Thyroid gland (tissue), 4 donors: ENCODE measurements around the gene AMER2. TPM values are rescaled to one million over a fixed set of nuclear protein-coding genes. Genes with fewer than 3 reads are reported as not detected.
A peak's percentile ranks its signal among the peaks of the same experiment; 100 is the strongest.

Experiments
- DNase-seq, 2 donors: peaks; one replicate each; pipeline ENCODE4 v3.0.0-alpha.2; 2019
- H3K27ac ChIP-seq, 3 donors: fragments of 200-600 bp; sonication (generic); 1 replicate in 2 of 3; 2 replicates in 1 of 3; pipeline ENCODE4 v1.5.1; 2016 to 2019; ENCODE audit warnings: mild to moderate bottlenecking in 1 of 3, moderate library complexity in 1 of 3
- H3K27me3 ChIP-seq: fragments of 200-600 bp; sonication (generic); one replicate; pipeline ENCODE4 v1.5.1; 2019
- H3K36me3 ChIP-seq, 2 donors: fragments of 200-600 bp; sonication (generic); one replicate each; pipeline ENCODE4 v1.5.1; 2016 to 2019
- H3K4me1 ChIP-seq, 2 donors: fragments of 200-600 bp; sonication (generic); one replicate each; pipeline ENCODE4 v1.5.1; 2017 to 2019
- H3K4me3 ChIP-seq, 3 donors: fragments of 200-600 bp; sonication (generic); replicated peaks in 1 of 3; 1 replicate in 2 of 3; 2 replicates in 1 of 3; pipeline ENCODE4 v1.5.1; 2016; ENCODE audit warnings: mild to moderate bottlenecking in 1 of 3
- H3K9me3 ChIP-seq: fragments of 200-600 bp; sonication (generic); one replicate; pipeline ENCODE4 v1.5.1; 2017
- POLR2A ChIP-seq, 2 donors: fragments of 450-650 bp; IDR thresholded peaks; one replicate each; pipeline ENCODE4 v1.6.1; 2017; ENCODE audit warnings: antibody characterized with exemption in 2 of 2, mild to moderate bottlenecking in 2 of 2, moderate library complexity in 1 of 2
- WGBS, 2 donors: methylation state at CpG; one replicate each; pipeline ENCODE4 v1.1.5; 2017; 5-methylcytosine and 5-hydroxymethylcytosine counted together
- intact Hi-C: fragments of 100-400 bp; cut with DNase I; formaldehyde crosslinking; loops from one replicate; pipeline ENCODE4 v1.15.1; 2023
- small RNA-seq: library from RNA; depleted of rRNA; stranded (forward); fragments of <200 nt; gene quantifications from one replicate; pipeline ENCODE3, GENCODE V24; 2016
- total RNA-seq, 4 donors: library from RNA; depleted of rRNA; stranded (reverse); fragments of >200 nt; gene quantifications; one replicate each; pipeline ENCODE4 v1.2.3, GENCODE V29; 2016
- TF ChIP-seq, protein P1 (sequence below), 6 experiments: fragments of 200-600 bp in 3 of 6; fragments of 450-650 bp in 3 of 6; sonication (generic) in 3 of 6; IDR thresholded peaks; one replicate each; pipeline ENCODE4 v1.5.1; 2016 to 2019; ENCODE audit warnings: antibody characterized with exemption in 6 of 6, mild to moderate bottlenecking in 2 of 6, inconsistent platforms in 1 of 6, moderate library complexity in 1 of 6

The AMER2 gene
- total RNA-seq, 4 donors from 2014 or later, result under 0.01 TPM; not detected in 2

GRCh38 chr13:25116044-25116443 is 56.0 kb downstream of the AMER2 start:
- no peak overlapping the region for H3K4me3 ChIP-seq
- no peak for DNase-seq
- TF ChIP-seq POLR2A (IDR thresholded peaks at IDR 0.05), result no peak
- TF ChIP-seq, protein P1, sequence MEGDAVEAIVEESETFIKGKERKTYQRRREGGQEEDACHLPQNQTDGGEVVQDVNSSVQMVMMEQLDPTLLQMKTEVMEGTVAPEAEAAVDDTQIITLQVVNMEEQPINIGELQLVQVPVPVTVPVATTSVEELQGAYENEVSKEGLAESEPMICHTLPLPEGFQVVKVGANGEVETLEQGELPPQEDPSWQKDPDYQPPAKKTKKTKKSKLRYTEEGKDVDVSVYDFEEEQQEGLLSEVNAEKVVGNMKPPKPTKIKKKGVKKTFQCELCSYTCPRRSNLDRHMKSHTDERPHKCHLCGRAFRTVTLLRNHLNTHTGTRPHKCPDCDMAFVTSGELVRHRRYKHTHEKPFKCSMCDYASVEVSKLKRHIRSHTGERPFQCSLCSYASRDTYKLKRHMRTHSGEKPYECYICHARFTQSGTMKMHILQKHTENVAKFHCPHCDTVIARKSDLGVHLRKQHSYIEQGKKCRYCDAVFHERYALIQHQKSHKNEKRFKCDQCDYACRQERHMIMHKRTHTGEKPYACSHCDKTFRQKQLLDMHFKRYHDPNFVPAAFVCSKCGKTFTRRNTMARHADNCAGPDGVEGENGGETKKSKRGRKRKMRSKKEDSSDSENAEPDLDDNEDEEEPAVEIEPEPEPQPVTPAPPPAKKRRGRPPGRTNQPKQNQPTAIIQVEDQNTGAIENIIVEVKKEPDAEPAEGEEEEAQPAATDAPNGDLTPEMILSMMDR (IDR thresholded peaks at IDR 0.05), result no peak
- no peaks in the 10 kb centered on the region for H3K36me3 ChIP-seq
- no peaks in the 10 kb centered on the region for H3K4me1 ChIP-seq
- H3K27ac ChIP-seq, result no peak overlapping the region
- 65 to 67% methylated on average over 3 of the region's 3 CpGs for WGBS, 2 donors
- no peaks in the 10 kb centered on the region for H3K9me3 ChIP-seq
- no peaks in the 10 kb centered on the region for H3K27me3 ChIP-seq
- intact Hi-C loops, result loop anchor here (5.0 kb wide), 1 partner anchor 119 kb away; no protein-coding TSS in a partner anchor

DNA sequence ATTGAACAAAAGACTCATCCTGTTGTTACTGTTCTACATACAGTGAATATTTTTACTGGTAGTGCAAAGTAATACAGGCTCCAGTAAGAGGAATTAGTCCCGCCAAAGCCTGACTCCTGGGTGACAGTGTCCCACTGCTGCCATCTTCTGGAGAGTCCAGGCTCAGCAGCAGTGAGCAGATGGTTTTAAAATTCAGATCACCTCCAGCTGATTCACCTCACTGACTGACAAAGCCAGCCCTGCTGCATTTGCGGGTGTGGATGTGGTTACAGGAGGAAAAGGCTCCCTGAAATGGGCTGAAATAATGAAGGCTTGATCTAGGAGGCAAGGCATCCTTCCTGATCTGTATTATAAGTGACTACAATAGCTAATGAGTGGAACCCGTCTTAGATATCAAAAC is 57.9 kb downstream of the AMER2 start:
- 35 to 39% methylated on average over 3 of the region's 3 CpGs for WGBS, 2 donors
- Histone ChIP-seq H3K27ac (no peak overlapping the region), H3K36me3 (no peaks in the 10 kb centered on the region), H3K4me3 (no peak overlapping the region), H3K27me3 (no peaks in the 10 kb centered on the region), H3K4me1 (no peaks in the 10 kb centered on the region), H3K9me3 (no peaks in the 10 kb centered on the region)
- peak; percentile 72 to 80 for DNase-seq
- intact Hi-C loops, result no loop called here
- TF ChIP-seq, protein P1 (IDR thresholded peaks at IDR 0.05), result peak; percentile 33 to 90 (median 64)
- no peak for TF ChIP-seq POLR2A (IDR thresholded peaks at IDR 0.05)

DNA sequence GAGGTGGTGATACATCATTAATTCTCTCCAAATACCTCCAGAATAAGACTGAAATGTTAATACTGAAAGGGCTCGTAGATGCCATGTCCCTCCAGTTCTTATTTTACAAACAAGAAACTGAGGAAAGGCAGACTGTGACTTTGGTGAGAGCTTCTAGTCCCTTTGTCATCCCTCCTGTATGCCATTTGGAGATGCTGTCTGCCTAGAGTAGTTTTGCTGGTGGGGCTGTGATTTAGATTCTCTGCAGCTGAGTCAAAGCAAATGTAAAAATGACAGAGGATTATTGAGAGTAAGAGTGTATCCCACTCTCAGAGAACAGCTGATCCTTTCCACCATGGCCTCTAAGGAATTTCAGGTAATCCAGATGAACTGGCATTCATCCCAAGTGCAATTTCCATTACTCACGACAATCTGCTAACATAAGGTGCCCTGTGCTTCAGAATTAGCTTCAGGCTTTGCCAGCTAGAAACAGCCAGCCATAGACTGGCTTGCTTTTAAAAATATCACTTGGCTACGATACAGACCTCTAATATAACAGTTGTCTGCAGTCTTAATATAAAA is 59.3 kb downstream of the AMER2 start:
- Histone ChIP-seq H3K36me3 (no peaks in the 10 kb centered on the region), H3K27me3 (no peaks in the 10 kb centered on the region), H3K4me3 (no peak overlapping the region), H3K9me3 (no peaks in the 10 kb centered on the region), H3K4me1 (no peaks in the 10 kb centered on the region), H3K27ac (no peak overlapping the region)
- no peak for DNase-seq
- TF ChIP-seq, protein P1 (IDR thresholded peaks at IDR 0.05), result no peak
- no peak for TF ChIP-seq POLR2A (IDR thresholded peaks at IDR 0.05)
- intact Hi-C loops, result no loop called here
- WGBS, 2 donors, result 64 to 75% methylated on average over 3 of the region's 3 CpGs

Small RNAs within 50 kb of the gene (small RNA-seq; reads per million reads assigned to genes)
- not detected for gene AL359757.1
- gene AL359757.2, result not detected

Other genes with a start within 250 kb of the AMER2 start
- under 1 TPM in 1 of 4 donors, not detected in 3; 0.13 TPM for gene PABPC3, start 76.2 kb downstream of the AMER2 start, total RNA-seq
- gene MTMR6, start 115.2 kb upstream of the AMER2 start, total RNA-seq, result 10 to 100 TPM; 25.1 to 34.1 (median 28.5) TPM
- gene NUP58, start 129.3 kb upstream of the AMER2 start, total RNA-seq, result 100 to 1,000 TPM in 1 of 4 donors, 10 to 100 TPM in 3; 54.7 to 112 (median 83.5) TPM
- under 1 TPM; 0.13 to 0.29 (median 0.24) TPM for gene ATP8A2, start 199.7 kb upstream of the AMER2 start, total RNA-seq